SK-N-SH (cell line): ENCODE data around the gene PPM1E. TPM values are rescaled to one million over a fixed set of nuclear protein-coding genes. Genes with fewer than 3 reads are reported as not detected.

Experiments used
- CTCF ChIA-PET: fragments of 300-600, 350-600 bp; formaldehyde crosslinking; extraction: SDS; loops from one replicate; lab custom pipeline; 2021; lab: Yijun Ruan, JAX
- POLR2A ChIA-PET: fragments of 350-600 bp; sonication (Branson Sonifier 250); formaldehyde crosslinking; extraction: SDS; loops from one replicate; lab custom pipeline; 2020; ENCODE audit warnings: antibody characterized with exemption, inconsistent platforms; lab: Yijun Ruan, JAX
- DNase-seq: peaks from one replicate; pipeline ENCODE4 v3.0.0; 2012
- H2AFZ ChIP-seq: fragments of 200-600 bp; sonication (generic); 2 replicates; pipeline ENCODE4 v1.8.1; 2016; ENCODE audit warnings: antibody characterized with exemption, mild to moderate bottlenecking, low read depth
- H3F3A ChIP-seq: fragments of 200-600 bp; sonication (generic); replicated peaks from 2 replicates; pipeline ENCODE3; 2016; ENCODE audit warnings: antibody characterized with exemption, mild to moderate bottlenecking; ENCODE audit not compliant: insufficient read depth
- H3K27ac ChIP-seq, 2 experiments: fragments of 200-500 bp in 1 of 2; fragments of 200-600 bp in 1 of 2; sonication (Bioruptor generic) in 1 of 2; sonication (generic), shearing (Covaris generic) in 1 of 2; 2 replicates each; pipeline versions ENCODE4 v1.5.1 to v1.6.1; 2014 to 2016; ENCODE audit warnings: low read depth in 2 of 2, inconsistent platforms in 1 of 2, low read length in 1 of 2, mild to moderate bottlenecking in 1 of 2, mixed read lengths in 1 of 2
- H3K27me3 ChIP-seq: fragments of 200-600 bp; sonication (generic), shearing (Covaris generic); 2 replicates; pipeline ENCODE4 v1.6.1; 2016; ENCODE audit warnings: mixed run types; ENCODE audit not compliant: insufficient read depth
- H3K36me3 ChIP-seq, 2 experiments: fragments of 200-500 bp in 1 of 2; fragments of 200-600 bp in 1 of 2; sonication (Bioruptor generic) in 1 of 2; sonication (generic) in 1 of 2; replicated peaks in 1 of 2; 2 replicates each; pipeline versions ENCODE3 to v1.5.1; 2014 to 2016; ENCODE audit warnings: low read length in 1 of 2, mild to moderate bottlenecking in 1 of 2; ENCODE audit not compliant: insufficient read depth in 2 of 2, control insufficient read depth in 1 of 2
- H3K4me1 ChIP-seq, 2 experiments: fragments of 200-500 bp in 1 of 2; fragments of 200-600 bp in 1 of 2; sonication (Bioruptor generic) in 1 of 2; sonication (generic), shearing (Covaris generic) in 1 of 2; 2 replicates each; pipeline versions ENCODE4 v1.5.1 to v1.6.1; 2014 to 2016; ENCODE audit warnings: low read depth in 1 of 2, low read length in 1 of 2, mixed run types in 1 of 2; ENCODE audit not compliant: insufficient read depth in 2 of 2, control insufficient read depth in 1 of 2
- H3K4me2 ChIP-seq: fragments of 200-600 bp; sonication (generic), shearing (Covaris generic); 2 replicates; pipeline ENCODE4 v1.6.1; 2017; ENCODE audit warnings: mixed run types
- H3K4me3 ChIP-seq, 2 experiments: fragments of 200-500 bp in 1 of 2; fragments of 200-600 bp in 1 of 2; sonication (Bioruptor generic) in 1 of 2; sonication (generic), shearing (Covaris generic) in 1 of 2; 2 replicates each; pipeline versions ENCODE4 v1.5.1 to v1.8.1; 2014 to 2016; ENCODE audit warnings: low read depth in 2 of 2, inconsistent platforms in 1 of 2, low read length in 1 of 2, mild to moderate bottlenecking in 1 of 2, mixed read lengths in 1 of 2, moderate library complexity in 1 of 2
- H3K79me2 ChIP-seq: fragments of 200-600 bp; sonication (generic); 2 replicates; pipeline ENCODE4 v1.8.1; 2017; ENCODE audit warnings: mild to moderate bottlenecking; ENCODE audit not compliant: insufficient read depth
- H3K9ac ChIP-seq: fragments of 200-600 bp; sonication (generic); 2 replicates; pipeline ENCODE4 v1.6.1; 2017; ENCODE audit warnings: mixed run types
- H3K9me2 ChIP-seq: fragments of 200-600 bp; sonication (generic); 2 replicates; pipeline ENCODE4 v1.6.1; 2017; ENCODE audit warnings: mixed run types
- H3K9me3 ChIP-seq: fragments of 200-600 bp; sonication (generic); 2 replicates; pipeline ENCODE4 v1.6.1; 2017; ENCODE audit warnings: mixed run types, mild to moderate bottlenecking, moderate library complexity
- H4K20me1 ChIP-seq: fragments of 200-600 bp; sonication (generic); 2 replicates; pipeline ENCODE4 v1.6.1; 2017; ENCODE audit warnings: mild to moderate bottlenecking, mixed run types; ENCODE audit not compliant: insufficient read depth
- CHD2 ChIP-seq: fragments of 150-350 bp; IDR thresholded peaks from 2 replicates; pipeline ENCODE4 v1.6.1; 2018; ENCODE audit warnings: low read length; ENCODE audit not compliant: partially characterized antibody
- CTCF ChIP-seq: fragments of 200-600 bp; sonication (generic); IDR thresholded peaks from 2 replicates; pipeline ENCODE4 v1.6.1; 2017; ENCODE audit warnings: antibody characterized with exemption, mild to moderate bottlenecking, moderate library complexity
- EP300 ChIP-seq, 2 experiments: IDR thresholded peaks; 2 replicates each; pipeline versions ENCODE4 v1.4.0 to v1.6.1; 2012; ENCODE audit warnings: borderline replicate concordance in 1 of 2, low read depth in 1 of 2, low read length in 1 of 2
- FOSL2 ChIP-seq: IDR thresholded peaks from 2 replicates; pipeline ENCODE4 v1.4.0; 2012; ENCODE audit warnings: low read depth, mild to moderate bottlenecking, moderate library complexity, borderline replicate concordance
- FOXJ3 ChIP-seq: sonication (generic); formaldehyde crosslinking; IDR thresholded peaks from 2 replicates; pipeline ENCODE4 v1.5.1; 2020; ENCODE audit warnings: mild to moderate bottlenecking, missing genetic modification reagents
- FOXM1 ChIP-seq: IDR thresholded peaks from 2 replicates; pipeline ENCODE4 v1.4.0; 2012; ENCODE audit warnings: low read depth, mild to moderate bottlenecking
- JUND ChIP-seq: IDR thresholded peaks from 2 replicates; pipeline ENCODE4 v1.4.0; 2012
- MXI1 ChIP-seq: IDR thresholded peaks from 2 replicates; pipeline ENCODE4 v1.6.1; 2012; ENCODE audit warnings: mild to moderate bottlenecking, low read depth, low read length, improper control_type of control experiment
- NFIC ChIP-seq: IDR thresholded peaks from 2 replicates; pipeline ENCODE4 v1.4.0; 2012; ENCODE audit warnings: borderline replicate concordance
- PBX3 ChIP-seq: IDR thresholded peaks from 2 replicates; pipeline ENCODE4; 2012
- POLR2AphosphoS5 ChIP-seq: IDR thresholded peaks from 2 replicates; pipeline ENCODE4 v1.6.1; 2012; ENCODE audit warnings: low read depth, low read length
- RCOR1 ChIP-seq: fragments of 150-350 bp; IDR thresholded peaks from 2 replicates; pipeline ENCODE4 v1.6.1; 2017; ENCODE audit warnings: antibody characterized with exemption, low read length
- RXRA ChIP-seq: IDR thresholded peaks from 2 replicates; pipeline ENCODE4 v1.4.0; 2012; ENCODE audit warnings: low read depth, mild to moderate bottlenecking, borderline replicate concordance
- TAF1 ChIP-seq: IDR thresholded peaks from 2 replicates; pipeline ENCODE4 v1.6.1; 2012; ENCODE audit warnings: low read depth, mild to moderate bottlenecking, low read length, moderate library complexity, borderline replicate concordance
- TEAD4 ChIP-seq: IDR thresholded peaks from 2 replicates; pipeline ENCODE4 v1.4.0; 2012; ENCODE audit warnings: mild to moderate bottlenecking, borderline replicate concordance; ENCODE audit not compliant: insufficient read depth
- YY1 ChIP-seq: IDR thresholded peaks from 2 replicates; pipeline ENCODE4 v1.4.0; 2012; ENCODE audit warnings: low read depth, mild to moderate bottlenecking
- WGBS: methylation state at CpG from one replicate; pipeline ENCODE4 v1.1.6; 2017; ENCODE audit warnings: low lambda C conversion rate; 5-methylcytosine and 5-hydroxymethylcytosine counted together
- polyA plus RNA-seq, 3 experiments: library from polyadenylated mRNA; depleted of rRNA; stranded (reverse); fragments of >200 nt; gene quantifications; 2 replicates each; pipeline ENCODE4 v1.2.3, GENCODE V29; 2012
- TF ChIP-seq, protein P1 (sequence below): IDR thresholded peaks from 2 replicates; pipeline ENCODE4 v1.4.0; 2012; ENCODE audit warnings: low read depth, borderline replicate concordance
- TF ChIP-seq, protein P2 (sequence below): fragments of 150-350 bp; IDR thresholded peaks from 2 replicates; pipeline ENCODE4 v1.6.1; 2016; ENCODE audit warnings: mild to moderate bottlenecking, low read depth, low read length

Gene PPM1E
- polyA plus RNA-seq, 1 of the 3 experiments (the other 2 are of a cell fraction), result 0.08 TPM

DNA sequence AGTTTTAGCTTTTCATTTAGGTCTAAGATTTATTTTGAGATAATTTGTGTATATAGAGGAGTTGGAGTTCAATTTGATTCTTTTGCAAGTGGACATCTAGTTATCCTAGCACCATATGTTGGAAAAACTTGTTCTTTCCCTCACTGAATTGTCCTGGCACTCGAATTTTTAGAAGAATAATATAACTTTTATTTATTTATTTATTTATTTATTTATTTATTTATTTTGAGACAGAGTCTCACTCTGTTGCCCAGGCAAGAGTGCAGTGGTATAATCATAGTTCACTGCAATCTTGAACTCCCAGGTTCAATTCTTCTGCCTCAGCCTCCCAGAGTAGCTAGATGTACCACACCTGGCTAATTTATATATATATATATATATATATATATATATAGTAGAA is 29.4 kb downstream of the PPM1E start:
- no peaks in the 10 kb centered on the region for H3K9me3 ChIP-seq
- no peaks in the 10 kb centered on the region for H3K9me2 ChIP-seq
- CTCF ChIA-PET, result interaction anchor here (0.6 to 1.0 kb wide), 2 partner anchors 19 to 159 kb away, joined by 3 read pairs; no protein-coding TSS in a partner anchor
- POLR2A ChIA-PET, result interaction anchor here (0.5 kb wide), 1 partner anchor 14 kb away, joined by 3 read pairs; no protein-coding TSS in a partner anchor
- H3K36me3 ChIP-seq, result no peaks in the 10 kb centered on the region
- no peak overlapping the region for H3K27ac ChIP-seq
- DNase-seq, result no peak
- no peak overlapping the region for H3K9ac ChIP-seq
- no peaks in the 10 kb centered on the region for H4K20me1 ChIP-seq
- TF ChIP-seq MXI1, result no peak
- TF ChIP-seq, protein P1, sequence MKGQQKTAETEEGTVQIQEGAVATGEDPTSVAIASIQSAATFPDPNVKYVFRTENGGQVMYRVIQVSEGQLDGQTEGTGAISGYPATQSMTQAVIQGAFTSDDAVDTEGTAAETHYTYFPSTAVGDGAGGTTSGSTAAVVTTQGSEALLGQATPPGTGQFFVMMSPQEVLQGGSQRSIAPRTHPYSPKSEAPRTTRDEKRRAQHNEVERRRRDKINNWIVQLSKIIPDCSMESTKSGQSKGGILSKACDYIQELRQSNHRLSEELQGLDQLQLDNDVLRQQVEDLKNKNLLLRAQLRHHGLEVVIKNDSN, result no peak
- TF ChIP-seq YY1, result no peak
- no peak overlapping the region for H3K4me3 ChIP-seq
- peaks cover 7 to 10% of the 10 kb centered on the region in 2 experiments; a peak in 3 of 4 replicates for H3K4me1 ChIP-seq
- H2AFZ ChIP-seq, result no peak overlapping the region
- peaks cover 15% of the 10 kb centered on the region for H3F3A ChIP-seq
- H3K27me3 ChIP-seq, result peaks cover 8% of the 10 kb centered on the region; the same call in 1 of the 2 replicates
- no peaks in the 10 kb centered on the region for H3K79me2 ChIP-seq
- no peak overlapping the region for H3K4me2 ChIP-seq
- WGBS, result 26% methylated on average over 1 of the region's 1 CpG

- CTCF ChIA-PET, result interaction anchor here (1.0 to 1.5 kb wide), 5 partner anchors 10 to 76 kb away, joined by 3 read pairs; no protein-coding TSS in a partner anchor
- POLR2A ChIA-PET, result interaction anchor here (1.0 kb wide), 2 partner anchors 30 to 126 kb away, joined by 3 to 4 read pairs; no protein-coding TSS in a partner anchor
- Histone ChIP-seq H3K4me3 (peak overlapping the region; percentile 1 to 12; a peak in 1 of 4 replicates), H3K36me3 (no peaks in the 10 kb centered on the region), H3K9me2 (no peaks in the 10 kb centered on the region), H3K79me2 (no peaks in the 10 kb centered on the region), H3K9me3 (no peaks in the 10 kb centered on the region), H4K20me1 (no peaks in the 10 kb centered on the region), H3K9ac (no peak overlapping the region), H3F3A (peaks cover 15% of the 10 kb centered on the region), H3K27ac (peak overlapping the region; percentile 80 to 89), H3K4me2 (peak overlapping the region; percentile 58), H3K27me3 (peaks cover 8% of the 10 kb centered on the region; the same call in 1 of the 2 replicates), H2AFZ (peak overlapping the region; percentile 12; the same call in 1 of the 2 replicates), H3K4me1 (peaks cover 7 to 10% of the 10 kb centered on the region in 2 experiments; a peak in 3 of 4 replicates)
- 6% methylated on average over 3 of the region's 3 CpGs for WGBS
- peak; percentile 21 for DNase-seq
- TF ChIP-seq PBX3 (peak; percentile 73), TEAD4 (peak; percentile 52; the same call in 1 of the 2 replicates), RXRA (no peak; the same call in 1 of the 2 replicates), NFIC (peak; percentile 96), EP300 (IDR thresholded peaks at IDR 0.05; ENCODE audit: borderline replicate concordance in 1 of 2, low read depth in 1 of 2, low read length in 1 of 2) (peak in 1 of 2 experiments; percentile 62; a peak in 2 of 4 replicates), RCOR1 (peak; percentile 88), JUND (peak; percentile 75), YY1 (no peak), FOXM1 (peak; percentile 34; the same call in 1 of the 2 replicates), CHD2 (no peak), TAF1 (no peak), FOSL2 (peak; percentile 82; the same call in 1 of the 2 replicates), FOXJ3 (CRISPR knock-in tag) (no peak), CTCF (no peak), POLR2AphosphoS5 (peak; percentile 54; the same call in 1 of the 2 replicates)
- TF ChIP-seq, protein P2, sequence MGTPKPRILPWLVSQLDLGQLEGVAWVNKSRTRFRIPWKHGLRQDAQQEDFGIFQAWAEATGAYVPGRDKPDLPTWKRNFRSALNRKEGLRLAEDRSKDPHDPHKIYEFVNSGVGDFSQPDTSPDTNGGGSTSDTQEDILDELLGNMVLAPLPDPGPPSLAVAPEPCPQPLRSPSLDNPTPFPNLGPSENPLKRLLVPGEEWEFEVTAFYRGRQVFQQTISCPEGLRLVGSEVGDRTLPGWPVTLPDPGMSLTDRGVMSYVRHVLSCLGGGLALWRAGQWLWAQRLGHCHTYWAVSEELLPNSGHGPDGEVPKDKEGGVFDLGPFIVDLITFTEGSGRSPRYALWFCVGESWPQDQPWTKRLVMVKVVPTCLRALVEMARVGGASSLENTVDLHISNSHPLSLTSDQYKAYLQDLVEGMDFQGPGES, result no peak
Observed at GRCh38 chr17:58786586-58787295, 31.1 kb downstream of the PPM1E start.
